HG02943 (cell line): ENCODE measurements around the gene NRG2.

Source experiments
- ATAC-seq: cut with Tn5 transposase; IDR thresholded peaks from one replicate; pipeline ENCODE4 v1.9.1; 2021; ENCODE audit warnings: mild to moderate bottlenecking, low read depth, moderate library complexity; ENCODE audit not compliant: unreplicated experiment

The NRG2 gene

GRCh38 chr5:139886213-139886612 lies 156.9 kb downstream of the NRG2 start:
- ATAC-seq: no peak

GRCh38 chr5:139885857-139886208 lies 157.3 kb downstream of the NRG2 start:
- ATAC-seq: no peak

GRCh38 chr5:139885172-139885856 lies 157.8 kb downstream of the NRG2 start:
- ATAC-seq: no peak

GRCh38 chr5:139884734-139885133 lies 158.4 kb downstream of the NRG2 start:
- no peak for ATAC-seq

- ATAC-seq: no peak
Measured at GRCh38 chr5:139884144-139884543, 159.0 kb downstream of the NRG2 start.

- no peak for ATAC-seq
Measured at GRCh38 chr5:139882961-139883539, 160.0 kb downstream of the NRG2 start.

- ATAC-seq: no peak
Measured at GRCh38 chr5:139882316-139882715, 160.8 kb downstream of the NRG2 start.

- no peak for ATAC-seq
Measured at GRCh38 chr5:139881143-139881733, 161.9 kb downstream of the NRG2 start.

GRCh38 chr5:139880416-139881142 lies 162.5 kb downstream of the NRG2 start:
- ATAC-seq: no peak

- ATAC-seq: no peak
Measured at GRCh38 chr5:139878093-139878492, 165.0 kb downstream of the NRG2 start.

- ATAC-seq: no peak
Measured at GRCh38 chr5:139877129-139877597, 165.9 kb downstream of the NRG2 start.

- ATAC-seq: no peak
Measured at GRCh38 chr5:139875957-139876356, 167.1 kb downstream of the NRG2 start.

GRCh38 chr5:139872851-139873794 lies 170.0 kb downstream of the NRG2 start:
- no peak for ATAC-seq

GRCh38 chr5:139872052-139872766 lies 170.9 kb downstream of the NRG2 start:
- no peak for ATAC-seq

GRCh38 chr5:139871614-139872013 lies 171.5 kb downstream of the NRG2 start:
- ATAC-seq: no peak

- ATAC-seq: no peak
Measured at GRCh38 chr5:139870677-139871076, 172.4 kb downstream of the NRG2 start.

- no peak for ATAC-seq
Measured at GRCh38 chr5:139869042-139869790, 173.9 kb downstream of the NRG2 start.

GRCh38 chr5:139867581-139867980 lies 175.5 kb downstream of the NRG2 start:
- ATAC-seq: no peak

GRCh38 chr5:139867109-139867508 lies 176.0 kb downstream of the NRG2 start:
- ATAC-seq: no peak
